Naive thymus-derived CD4-positive, alpha-beta T cell (primary cell): ENCODE measurements around the gene KCTD18. TPM values are rescaled to one million over a fixed set of nuclear protein-coding genes. Genes with fewer than 3 reads are reported as not detected.

Source experiments
- polyA plus RNA-seq, 2 donors: library from polyadenylated mRNA; unstranded; fragments of 300-500 nt; fragmentation: Illumina TruSeq; gene quantifications; one replicate each; pipeline ENCODE4 v1.2.3, GENCODE V29; 2021
- total RNA-seq, 6 experiments: library from RNA in 5 of 6; stranded (reverse) in 5 of 6; gene quantifications; 1 replicate in 5 of 6; 2 replicates in 1 of 6; pipeline ENCODE4 v1.2.3 and lab custom pipeline; 2021 to 2026

KCTD18 gene
- total and polyA plus RNA-seq, 7 experiments from 2014 or later: 13.2 to 20.8 (median 18.4) TPM

Other genes with a start within 250 kb of the KCTD18 start
- gene SPATS2L, start 203.4 kb downstream of the KCTD18 start, total RNA-seq: 10 to 100 TPM in 1 of 5 experiments, 1 to 10 TPM in 4; 2.3 to 51.9 (median 3.5) TPM
- gene SPATS2L, start 203.4 kb downstream of the KCTD18 start, polyA plus RNA-seq: 1 to 10 TPM; 1.1 to 1.2 TPM
- gene SGO2, start 16.1 kb upstream of the KCTD18 start, total RNA-seq: 10 to 100 TPM in 1 of 5 experiments, 1 to 10 TPM in 4; 1.4 to 32.3 (median 2.9) TPM
- gene SGO2, start 16.1 kb upstream of the KCTD18 start, polyA plus RNA-seq: 1 to 10 TPM; 2.2 TPM
- under 1 TPM in 2 of 5 experiments, not detected in 3; 0.24 to 0.34 TPM for gene AOX1, start 75.9 kb upstream of the KCTD18 start, total RNA-seq
- gene AOX1, start 75.9 kb upstream of the KCTD18 start, polyA plus RNA-seq: under 1 TPM in 1 of 2 donors, not detected in 1; 0.54 TPM